HUES6 (cell line): ENCODE measurements around the gene MSTO1.
A peak's percentile ranks its signal among the peaks of the same experiment; 100 is the strongest.
"Not testable (repeated sequence)": the region's sequence is repeated elsewhere in the genome, so short reads cannot be mapped to it uniquely, and the experiment has no call there.

Experiments used
- H3K27ac ChIP-seq: 2 replicates; pipeline ENCODE4 v1.7.0; 2013; ENCODE audit warnings: low read depth, mild to moderate bottlenecking, low read length, inconsistent platforms
- H3K27me3 ChIP-seq: 2 replicates; pipeline ENCODE4 v1.6.1; 2013; ENCODE audit warnings: low read length; ENCODE audit not compliant: control insufficient read depth, insufficient read depth
- H3K36me3 ChIP-seq: 2 replicates; pipeline ENCODE4 v1.6.1; 2013; ENCODE audit warnings: low read length; ENCODE audit not compliant: control insufficient read depth, insufficient read depth
- H3K4me1 ChIP-seq: 2 replicates; pipeline ENCODE4 v1.6.1; 2013; ENCODE audit warnings: low read length; ENCODE audit not compliant: control insufficient read depth, insufficient read depth
- H3K4me3 ChIP-seq: 2 replicates; pipeline ENCODE4 v1.5.1; 2013; ENCODE audit warnings: low read depth, low read length
- H3K9ac ChIP-seq: one replicate; pipeline ENCODE4 v1.6.1; 2013; ENCODE audit warnings: mild to moderate bottlenecking, low read length
- H3K9me3 ChIP-seq: 2 replicates; pipeline ENCODE4 v1.6.1; 2013; ENCODE audit warnings: low read depth, low read length; ENCODE audit not compliant: control insufficient read depth, insufficient read depth

Gene MSTO1

GRCh38 chr1:155609515-155610256, at the start of gene MSTO1:
TSS of gene MSTO1 (plus strand) at chr1:155610218. CDS start at chr1:155610249, 31 bp downstream.
- H3K9ac ChIP-seq: peak within 1 kb of the TSS; percentile 81
- H3K9me3 ChIP-seq: no peaks in the 10 kb centered on the region
- H3K36me3 ChIP-seq: peaks cover 16% of the 10 kb centered on the region
- no peaks in the 10 kb centered on the region for H3K27me3 ChIP-seq
- H3K4me3 ChIP-seq: peak within 1 kb of the TSS; percentile 77
- peak within 1 kb of the TSS; percentile 82; the same call in 1 of the 2 replicates for H3K27ac ChIP-seq
- H3K4me1 ChIP-seq: 0 out of 2 replicates have a peak, but pooled peaks cover 3% of the 10 kb centered on the region

- not testable (repeated sequence) for H3K4me1 ChIP-seq, H3K36me3 ChIP-seq, H3K9me3 ChIP-seq, H3K27me3 ChIP-seq
- H3K4me3 ChIP-seq: peak overlapping the region; percentile 89
- peak overlapping the region; percentile 98 for H3K27ac ChIP-seq
- peak overlapping the region; percentile 98 for H3K9ac ChIP-seq
Measured at GRCh38 chr1:155561779-155562580, 48.0 kb upstream of the MSTO1 start.

- Histone ChIP-seq H3K4me3 (peak within 1 kb of the TSS; percentile 89), H3K36me3 (peaks cover 9% of the 10 kb centered on the region), H3K9ac (peak within 1 kb of the TSS; percentile 98), H3K4me1 (0 out of 2 replicates have a peak, but pooled peaks cover 3% of the 10 kb centered on the region), H3K27me3 (no peaks in the 10 kb centered on the region), H3K9me3 (no peaks in the 10 kb centered on the region), H3K27ac (peak within 1 kb of the TSS; percentile 98)
Measured at GRCh38 chr1:155562581-155563376, 47.2 kb upstream of the MSTO1 start, which contains the start of gene ASH1L. TSS of gene ASH1L (minus strand) at chr1:155562803. CDS start at chr1:155521519, 41,284 bp downstream.

- peak overlapping the region; percentile 89 for H3K4me3 ChIP-seq
- H3K27ac ChIP-seq: peak overlapping the region; percentile 98; the same call in 1 of the 2 replicates
- peak overlapping the region; percentile 97 for H3K9ac ChIP-seq
Measured at GRCh38 chr1:155563377-155564022, 46.5 kb upstream of the MSTO1 start.

GRCh38 chr1:155569988-155570592, 39.9 kb upstream of the MSTO1 start:
- Histone ChIP-seq H3K4me3 (no peak overlapping the region), H3K9me3 (no peaks in the 10 kb centered on the region), H3K36me3 (peaks cover 21% of the 10 kb centered on the region), H3K27me3 (no peaks in the 10 kb centered on the region), H3K9ac (no peak overlapping the region), H3K4me1 (no peaks in the 10 kb centered on the region), H3K27ac (no peak overlapping the region)

More at GRCh38 chr1:155563377-155564022, 46.5 kb upstream of the MSTO1 start:
- not testable (repeated sequence) for H3K27me3 ChIP-seq, H3K9me3 ChIP-seq, H3K4me1 ChIP-seq, H3K36me3 ChIP-seq

GRCh38 chr1:155570593-155570990, 39.4 kb upstream of the MSTO1 start:
- H3K27me3 ChIP-seq: no peaks in the 10 kb centered on the region
- H3K27ac ChIP-seq: no peak overlapping the region
- no peak overlapping the region for H3K9ac ChIP-seq
- no peak overlapping the region for H3K4me3 ChIP-seq
- peaks cover 19% of the 10 kb centered on the region for H3K36me3 ChIP-seq
- no peaks in the 10 kb centered on the region for H3K9me3 ChIP-seq
- no peaks in the 10 kb centered on the region for H3K4me1 ChIP-seq

- H3K4me1 ChIP-seq: no peaks in the 10 kb centered on the region
Measured at GRCh38 chr1:155574077-155574476, 35.9 kb upstream of the MSTO1 start.

GRCh38 chr1:155575608-155576007, 34.4 kb upstream of the MSTO1 start:
- not testable (repeated sequence) for H3K36me3 ChIP-seq, H3K4me1 ChIP-seq, H3K27me3 ChIP-seq, H3K9me3 ChIP-seq, H3K4me3 ChIP-seq, H3K27ac ChIP-seq, H3K9ac ChIP-seq

More at GRCh38 chr1:155574077-155574476, 35.9 kb upstream of the MSTO1 start:
- H3K27me3 ChIP-seq: no peaks in the 10 kb centered on the region
- H3K9me3 ChIP-seq: no peaks in the 10 kb centered on the region
- no peak overlapping the region for H3K4me3 ChIP-seq
- H3K9ac ChIP-seq: no peak overlapping the region
- H3K36me3 ChIP-seq: peaks cover 11% of the 10 kb centered on the region
- H3K27ac ChIP-seq: no peak overlapping the region

- not testable (repeated sequence) for H3K27ac ChIP-seq, H3K9me3 ChIP-seq, H3K4me3 ChIP-seq, H3K27me3 ChIP-seq, H3K9ac ChIP-seq, H3K36me3 ChIP-seq, H3K4me1 ChIP-seq
Measured at GRCh38 chr1:155583846-155584245, 26.2 kb upstream of the MSTO1 start.

GRCh38 chr1:155589282-155589681, 20.7 kb upstream of the MSTO1 start:
- not testable (repeated sequence) for H3K9me3 ChIP-seq, H3K9ac ChIP-seq, H3K4me3 ChIP-seq, H3K27me3 ChIP-seq, H3K4me1 ChIP-seq, H3K36me3 ChIP-seq, H3K27ac ChIP-seq
